A673 (cell line): Measurements from ENCODE around the gene FAHD1.

ENCODE experiments used
- EZH2 ChIP-seq: fragments of 200-600 bp; sonication (generic); IDR thresholded peaks from 2 replicates; pipeline ENCODE4 v1.6.1; 2017; ENCODE audit warnings: borderline replicate concordance, low read depth, mild to moderate bottlenecking, mixed read lengths, antibody characterized with exemption, low read length; ENCODE audit not compliant: poor library complexity, severe bottlenecking
- TF ChIP-seq, protein P1 (sequence below): fragments of 300-800, 200-600 bp; sonication (generic); conservative IDR thresholded peaks from 2 replicates; pipeline ENCODE4 v1.5.1; 2017; ENCODE audit warnings: low read depth, mild to moderate bottlenecking, antibody characterized with exemption, low read length, moderate library complexity, mixed read lengths

DNA sequence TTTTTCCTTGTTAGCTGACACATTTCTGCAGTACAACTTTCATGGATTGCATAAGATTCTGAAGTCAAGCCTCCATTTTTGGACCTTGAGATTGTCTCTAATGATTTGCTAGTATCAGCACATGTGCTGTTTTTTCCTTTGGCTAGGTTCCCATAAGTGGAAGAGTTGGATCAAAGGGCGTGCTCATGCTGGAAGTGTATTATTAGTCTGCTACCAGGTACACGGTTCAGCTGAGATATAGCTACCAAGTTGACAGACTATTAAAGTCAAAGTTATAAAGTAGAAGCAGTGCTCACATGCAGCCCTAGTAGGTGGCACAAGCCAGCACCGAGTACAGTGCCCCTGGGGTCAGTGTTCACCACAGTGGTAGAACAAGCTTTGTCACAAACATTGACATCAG, 3.2 kb downstream of the FAHD1 start:
- no peak for TF ChIP-seq EZH2
- TF ChIP-seq, protein P1, sequence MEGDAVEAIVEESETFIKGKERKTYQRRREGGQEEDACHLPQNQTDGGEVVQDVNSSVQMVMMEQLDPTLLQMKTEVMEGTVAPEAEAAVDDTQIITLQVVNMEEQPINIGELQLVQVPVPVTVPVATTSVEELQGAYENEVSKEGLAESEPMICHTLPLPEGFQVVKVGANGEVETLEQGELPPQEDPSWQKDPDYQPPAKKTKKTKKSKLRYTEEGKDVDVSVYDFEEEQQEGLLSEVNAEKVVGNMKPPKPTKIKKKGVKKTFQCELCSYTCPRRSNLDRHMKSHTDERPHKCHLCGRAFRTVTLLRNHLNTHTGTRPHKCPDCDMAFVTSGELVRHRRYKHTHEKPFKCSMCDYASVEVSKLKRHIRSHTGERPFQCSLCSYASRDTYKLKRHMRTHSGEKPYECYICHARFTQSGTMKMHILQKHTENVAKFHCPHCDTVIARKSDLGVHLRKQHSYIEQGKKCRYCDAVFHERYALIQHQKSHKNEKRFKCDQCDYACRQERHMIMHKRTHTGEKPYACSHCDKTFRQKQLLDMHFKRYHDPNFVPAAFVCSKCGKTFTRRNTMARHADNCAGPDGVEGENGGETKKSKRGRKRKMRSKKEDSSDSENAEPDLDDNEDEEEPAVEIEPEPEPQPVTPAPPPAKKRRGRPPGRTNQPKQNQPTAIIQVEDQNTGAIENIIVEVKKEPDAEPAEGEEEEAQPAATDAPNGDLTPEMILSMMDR = no peak
